Loucy (cell line): ENCODE results near the gene SLC26A2.
"Not testable (repeated sequence)": the region's sequence is repeated elsewhere in the genome, so short reads cannot be mapped to it uniquely, and the experiment has no call there.

Source experiments
- EZH2phosphoT487 ChIP-seq: fragments of 200-600 bp; IDR thresholded peaks from 2 replicates; pipeline ENCODE4 v1.6.1; 2018; ENCODE audit warnings: antibody characterized with exemption, mild to moderate bottlenecking, moderate library complexity, borderline replicate concordance
- TF ChIP-seq, protein P1 (sequence below): fragments of 200-600 bp; sonication (generic); conservative IDR thresholded peaks from 2 replicates; pipeline ENCODE4 v1.5.1; 2014; ENCODE audit warnings: mild to moderate bottlenecking, antibody characterized with exemption, low read length

DNA sequence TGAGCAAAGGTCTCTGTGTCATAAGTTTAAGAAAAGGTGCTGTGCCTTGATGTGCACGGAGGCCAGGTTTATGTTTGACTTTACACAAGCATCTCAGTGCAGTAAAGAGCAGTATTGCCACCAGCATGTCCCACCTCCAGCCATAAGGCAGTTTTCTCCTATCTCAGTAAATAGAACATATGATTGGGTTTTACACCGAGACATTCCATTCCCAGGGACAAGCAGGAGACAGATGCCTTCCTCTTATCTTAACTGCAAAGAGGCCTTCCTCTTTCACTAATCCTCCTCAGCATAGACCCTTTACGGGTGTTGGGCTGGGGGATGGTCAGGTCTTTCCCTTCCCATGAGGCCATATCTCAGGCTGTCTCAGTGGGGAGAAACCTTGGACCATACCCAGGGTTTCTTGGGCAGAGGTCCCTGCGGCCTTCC lies 17.8 kb upstream of the SLC26A2 start:
- TF ChIP-seq, protein P1, sequence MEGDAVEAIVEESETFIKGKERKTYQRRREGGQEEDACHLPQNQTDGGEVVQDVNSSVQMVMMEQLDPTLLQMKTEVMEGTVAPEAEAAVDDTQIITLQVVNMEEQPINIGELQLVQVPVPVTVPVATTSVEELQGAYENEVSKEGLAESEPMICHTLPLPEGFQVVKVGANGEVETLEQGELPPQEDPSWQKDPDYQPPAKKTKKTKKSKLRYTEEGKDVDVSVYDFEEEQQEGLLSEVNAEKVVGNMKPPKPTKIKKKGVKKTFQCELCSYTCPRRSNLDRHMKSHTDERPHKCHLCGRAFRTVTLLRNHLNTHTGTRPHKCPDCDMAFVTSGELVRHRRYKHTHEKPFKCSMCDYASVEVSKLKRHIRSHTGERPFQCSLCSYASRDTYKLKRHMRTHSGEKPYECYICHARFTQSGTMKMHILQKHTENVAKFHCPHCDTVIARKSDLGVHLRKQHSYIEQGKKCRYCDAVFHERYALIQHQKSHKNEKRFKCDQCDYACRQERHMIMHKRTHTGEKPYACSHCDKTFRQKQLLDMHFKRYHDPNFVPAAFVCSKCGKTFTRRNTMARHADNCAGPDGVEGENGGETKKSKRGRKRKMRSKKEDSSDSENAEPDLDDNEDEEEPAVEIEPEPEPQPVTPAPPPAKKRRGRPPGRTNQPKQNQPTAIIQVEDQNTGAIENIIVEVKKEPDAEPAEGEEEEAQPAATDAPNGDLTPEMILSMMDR, result not testable (repeated sequence)
- TF ChIP-seq EZH2phosphoT487, result not testable (repeated sequence)
